HG03095 (cell line): ENCODE measurements around the gene ADIPOQ.
A peak's percentile ranks its signal among the peaks of the same experiment; 100 is the strongest.
"Not testable (repeated sequence)": the region's sequence is repeated elsewhere in the genome, so short reads cannot be mapped to it uniquely, and the experiment has no call there.

ENCODE experiments used
- ATAC-seq: cut with Tn5 transposase; IDR thresholded peaks from one replicate; pipeline ENCODE4 v1.9.1; 2021; ENCODE audit warnings: moderate library complexity; ENCODE audit not compliant: unreplicated experiment

The ADIPOQ gene

DNA sequence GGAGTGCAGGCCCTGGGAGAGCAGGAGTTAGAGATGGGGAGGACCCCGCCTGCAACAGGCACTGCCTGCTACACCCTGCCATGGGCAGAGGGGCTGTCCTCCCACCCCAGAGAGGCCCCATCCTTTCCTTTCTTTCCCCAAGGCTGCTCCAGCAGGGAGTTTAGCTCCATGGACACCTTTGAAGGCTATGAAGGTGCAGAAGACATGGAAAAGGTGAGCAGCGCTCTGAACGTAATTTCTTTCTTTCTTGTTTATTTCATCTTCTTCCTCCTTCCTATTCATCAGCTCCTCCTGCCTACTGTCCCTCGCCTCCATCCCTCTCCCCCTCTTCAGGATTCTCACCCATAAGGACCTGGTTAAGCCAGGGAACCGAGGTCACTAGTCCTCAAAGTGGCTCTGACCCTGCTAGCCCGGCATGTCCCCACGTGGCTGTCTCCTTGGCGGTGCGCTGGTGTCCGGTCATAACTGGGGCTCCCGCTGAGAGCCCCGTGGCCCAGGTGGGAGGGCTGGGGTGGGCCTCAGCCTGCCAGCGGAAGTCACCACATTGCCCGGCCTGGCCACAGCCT is 16.0 kb upstream of the ADIPOQ start:
- ATAC-seq, result no peak

DNA sequence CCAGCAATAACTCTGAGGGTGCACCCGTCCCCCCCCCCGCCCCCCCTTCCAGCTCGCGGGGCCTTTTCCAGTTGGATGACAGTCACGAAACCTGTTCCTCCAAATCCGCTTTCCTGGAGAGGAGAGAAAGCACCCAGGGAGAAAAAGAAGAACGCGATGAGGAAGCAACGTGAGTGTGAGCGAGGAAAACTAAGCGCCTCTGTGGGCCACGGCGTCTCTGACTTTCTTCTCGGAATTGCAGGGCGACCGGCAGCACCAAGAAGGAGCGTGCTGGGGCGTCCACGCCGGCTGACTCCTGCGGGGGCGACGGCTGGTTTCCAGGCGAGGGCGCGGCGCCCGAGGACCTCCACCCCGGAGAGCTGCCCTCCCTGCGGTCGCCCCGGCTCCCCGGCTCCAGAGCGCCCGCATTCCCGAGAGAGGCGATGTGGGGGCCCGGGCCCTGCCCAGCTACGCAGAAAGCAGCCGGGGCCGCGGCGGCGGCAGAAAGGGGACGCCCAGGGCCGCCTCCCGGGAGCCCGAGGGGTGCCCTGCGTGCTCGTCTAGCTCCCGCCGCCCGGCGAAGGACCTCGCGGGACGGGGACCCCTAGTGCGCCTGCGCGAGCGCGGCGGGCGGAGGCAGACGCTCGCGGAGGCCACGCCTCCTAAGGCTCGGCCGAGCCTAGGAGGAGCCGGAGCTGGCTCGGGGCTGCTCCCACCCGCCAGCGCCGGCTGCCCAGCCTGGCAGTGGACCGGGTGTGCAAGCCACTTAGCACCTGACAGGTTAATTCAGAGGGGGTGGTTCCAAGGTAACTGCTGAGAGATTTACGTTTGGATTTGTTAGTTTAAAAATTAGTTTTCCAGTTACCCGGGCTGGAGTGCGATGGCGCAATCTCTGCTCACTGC is 15.3 kb upstream of the ADIPOQ start:
- peak; percentile 91 for ATAC-seq

DNA sequence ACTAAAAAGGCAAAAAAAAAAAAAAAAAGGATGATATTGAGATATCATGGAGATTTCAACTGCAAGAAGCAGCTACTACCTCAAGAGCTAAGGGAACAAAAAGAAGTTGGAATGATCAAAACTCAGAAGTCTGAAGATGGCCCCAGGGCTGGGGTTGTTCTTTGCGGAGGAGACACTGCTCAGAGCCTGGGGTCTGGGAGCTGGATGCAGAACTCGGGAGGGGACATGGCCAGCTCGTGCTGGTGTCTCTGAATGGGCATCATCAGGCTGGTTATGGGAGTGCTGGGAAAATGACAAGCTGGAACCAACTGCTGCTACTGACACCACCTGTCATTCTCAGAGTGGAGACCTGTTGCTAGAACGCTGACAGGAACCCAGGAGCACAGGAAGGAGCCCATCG is 14.2 kb upstream of the ADIPOQ start:
- no peak for ATAC-seq

DNA sequence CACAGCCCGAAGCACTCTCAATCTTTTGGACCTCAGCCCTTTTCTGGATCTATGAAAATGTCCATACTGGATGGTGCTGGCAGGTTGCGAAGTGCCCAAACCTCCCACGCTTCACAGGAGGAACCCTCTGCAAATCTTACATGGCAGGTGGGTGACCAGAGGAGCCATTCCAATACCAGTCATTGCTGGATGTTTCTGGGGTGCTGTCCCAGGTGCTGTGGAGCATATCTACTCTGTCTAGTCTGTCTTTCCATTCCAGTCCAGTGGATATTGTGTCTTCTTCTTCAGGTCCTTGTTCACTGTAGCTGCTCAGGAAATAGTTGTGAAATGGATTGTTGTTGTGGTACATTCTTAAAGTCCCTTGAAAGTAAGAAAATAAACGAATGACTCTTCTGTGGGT is 10.7 kb upstream of the ADIPOQ start:
- no peak for ATAC-seq

DNA sequence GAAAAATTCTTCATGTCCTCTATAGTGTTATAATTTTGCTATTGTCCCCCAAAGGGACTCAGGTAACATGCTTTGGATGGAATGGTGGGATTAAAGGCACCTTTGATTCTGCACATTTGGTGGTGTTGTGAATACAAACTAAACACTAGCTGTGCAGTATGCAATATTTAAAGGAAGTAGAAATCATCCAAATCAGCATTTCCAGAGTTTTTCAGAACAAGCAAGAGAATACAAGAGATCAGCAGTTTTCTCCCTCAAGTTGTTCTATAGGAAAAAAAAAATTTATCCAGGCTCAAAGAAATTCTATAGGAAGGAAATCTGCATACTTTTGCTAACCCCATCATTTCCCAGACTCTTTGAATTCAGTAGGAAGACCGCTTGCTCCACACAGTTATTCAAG is 10.2 kb upstream of the ADIPOQ start:
- no peak for ATAC-seq

DNA sequence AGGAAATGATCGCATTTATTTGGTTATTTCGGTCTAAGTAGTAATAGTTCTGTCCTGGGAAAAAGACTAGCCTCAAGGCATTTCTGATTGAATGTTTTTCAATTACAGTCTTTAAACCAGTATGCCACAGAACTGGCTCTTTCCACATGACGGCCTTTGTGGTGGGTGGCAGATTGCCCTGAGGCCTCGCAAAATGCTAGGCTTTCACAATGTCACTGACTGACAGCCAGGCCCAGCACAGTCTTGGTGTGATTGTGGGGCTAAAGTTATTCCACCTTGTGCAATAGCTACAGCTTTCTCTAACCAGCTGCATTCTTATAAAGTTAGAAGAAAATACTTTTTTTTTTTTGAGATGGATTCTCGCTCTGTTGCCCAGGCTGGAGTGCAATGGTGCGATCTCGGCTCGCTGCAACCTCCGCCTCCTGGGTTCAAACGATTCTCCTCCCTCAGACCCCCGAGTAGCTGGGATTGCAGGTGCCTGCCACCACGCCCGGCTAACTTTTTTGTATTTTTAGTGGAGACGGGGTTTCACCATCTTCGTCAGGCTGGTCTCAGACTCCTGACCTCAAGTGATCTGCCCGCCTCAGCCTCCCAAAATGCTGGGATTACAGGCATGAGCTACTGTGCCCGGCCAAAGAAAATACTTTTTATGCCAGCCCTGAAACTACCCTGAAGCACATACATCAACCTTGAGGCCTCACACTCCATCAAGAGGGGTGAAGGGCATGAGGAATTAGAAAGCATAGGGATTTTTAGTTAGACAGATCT is 2.5 kb upstream of the ADIPOQ start:
- no peak for ATAC-seq

DNA sequence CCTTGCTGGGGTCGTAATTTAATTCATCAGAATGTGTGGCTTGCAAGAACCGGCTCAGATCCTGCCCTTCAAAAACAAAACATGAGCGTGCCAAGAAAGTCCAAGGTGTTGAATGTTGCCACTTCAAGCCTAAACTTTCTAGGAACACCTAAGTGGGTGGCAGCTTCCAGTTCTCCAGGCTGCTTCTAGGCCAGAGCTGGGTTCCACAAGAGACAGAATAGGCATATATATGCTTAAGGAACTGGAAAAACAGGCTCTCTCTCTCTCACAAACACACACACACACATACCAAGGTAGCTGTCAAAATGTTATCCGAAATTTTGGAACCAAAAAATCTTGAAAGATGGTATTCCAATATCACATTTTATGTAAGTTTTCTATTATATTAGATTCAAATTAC is 890 bp upstream of the ADIPOQ start:
- ATAC-seq, result no peak

DNA sequence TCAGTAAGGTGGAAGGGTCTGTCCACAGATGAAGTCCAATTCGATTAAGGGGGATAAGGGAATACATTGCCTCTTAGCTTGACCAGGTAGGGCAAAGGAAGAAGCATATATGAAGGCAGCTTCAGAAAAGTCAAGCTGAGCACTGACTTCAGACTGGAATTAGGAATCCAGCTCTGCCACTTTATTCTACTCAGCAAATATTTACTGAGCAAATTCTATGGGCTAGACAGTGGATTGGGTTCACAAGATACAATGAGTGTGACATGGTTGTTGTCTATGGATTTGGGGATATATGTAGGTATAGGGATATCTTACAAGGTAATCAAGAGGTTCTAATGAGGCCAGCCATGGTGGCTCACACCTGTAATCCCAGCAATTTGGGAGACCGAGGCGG is 526 bp downstream of the ADIPOQ start:
- ATAC-seq, result no peak

DNA sequence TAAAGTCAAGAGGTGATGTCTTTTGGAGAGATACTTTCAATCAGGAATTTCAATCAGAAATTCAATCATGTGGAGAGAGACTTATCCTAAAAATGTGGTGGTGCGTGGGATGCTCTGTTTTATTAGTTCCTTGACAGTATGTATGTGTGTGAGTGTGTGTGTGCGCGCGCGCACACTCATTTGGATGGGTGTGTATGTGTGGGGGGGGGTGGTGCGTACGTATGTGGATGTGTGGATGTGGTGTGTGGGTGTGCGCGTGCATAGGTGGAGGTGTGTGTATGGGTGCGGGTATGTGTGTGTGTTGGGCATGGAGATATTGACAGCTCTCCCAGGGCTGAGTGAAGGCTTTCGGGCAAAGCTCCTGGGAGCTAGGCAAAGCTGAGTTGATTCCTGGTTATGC is 2.4 kb downstream of the ADIPOQ start:
- no peak for ATAC-seq

DNA sequence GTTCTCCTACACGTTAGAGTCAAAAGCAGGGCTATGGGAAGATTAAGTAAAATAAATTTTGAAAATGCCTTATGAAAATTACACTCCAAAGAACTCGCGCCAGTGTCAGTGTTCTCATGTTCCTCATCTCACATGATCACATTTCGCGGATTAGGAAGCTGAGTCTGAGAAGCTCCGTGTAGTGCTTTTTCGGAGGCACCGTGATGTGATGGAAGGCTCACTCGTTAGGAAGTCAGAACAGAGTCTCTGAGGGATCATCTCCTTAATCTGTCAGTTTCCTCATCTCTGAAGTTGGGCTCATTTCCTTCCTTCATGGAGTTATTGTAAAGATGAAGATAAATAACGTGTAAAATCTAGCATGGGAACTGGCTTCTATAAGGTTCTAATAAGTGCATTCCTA is 3.2 kb downstream of the ADIPOQ start:
- no peak for ATAC-seq

DNA sequence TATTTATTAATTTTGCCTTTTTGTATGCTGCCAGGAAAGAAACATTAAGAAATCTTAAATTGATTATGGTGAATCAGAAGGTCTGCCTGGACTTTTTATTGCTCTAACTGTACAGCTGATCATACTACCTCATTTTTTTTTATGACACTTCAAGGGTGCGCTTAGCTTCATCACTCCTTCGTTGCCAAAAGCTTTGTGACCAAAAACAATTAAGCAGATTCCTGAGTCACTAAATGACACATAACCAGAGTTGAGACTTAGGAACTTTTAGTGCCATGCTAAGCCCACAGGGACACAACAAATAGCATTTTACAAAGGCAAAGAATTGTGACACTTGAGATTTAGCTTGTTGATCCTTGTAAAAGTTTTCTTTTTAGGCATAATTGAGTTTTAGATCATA is 4.9 kb downstream of the ADIPOQ start:
- no peak for ATAC-seq

DNA sequence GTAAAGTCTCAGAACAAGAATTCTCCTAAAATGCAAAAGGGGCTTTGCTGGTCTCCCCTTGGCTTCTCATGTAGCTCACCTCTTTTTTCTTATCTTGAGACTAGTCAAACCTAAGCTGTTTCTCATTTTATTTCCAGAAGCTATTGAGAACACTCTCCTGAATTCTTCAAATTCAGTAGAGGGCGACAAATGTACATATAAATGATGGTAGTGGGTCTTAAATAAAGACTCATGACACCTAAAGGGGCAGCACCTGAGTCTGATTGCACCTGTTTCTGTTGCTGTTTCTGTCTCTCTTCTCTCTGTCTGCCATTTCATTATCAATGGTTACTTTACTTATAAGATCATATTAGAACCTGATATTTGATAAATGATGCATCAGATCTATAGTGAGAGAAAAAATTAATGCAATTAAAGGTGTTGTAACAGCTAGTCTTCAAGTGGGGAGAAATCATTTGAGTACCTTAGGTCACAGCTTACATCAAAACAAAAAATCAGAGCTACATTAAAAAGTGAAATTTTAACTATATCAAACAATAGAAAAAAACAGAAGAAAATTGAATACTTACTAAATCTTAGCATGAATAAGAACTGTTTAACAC is 7.0 kb downstream of the ADIPOQ start:
- peak; percentile 82 for ATAC-seq

DNA sequence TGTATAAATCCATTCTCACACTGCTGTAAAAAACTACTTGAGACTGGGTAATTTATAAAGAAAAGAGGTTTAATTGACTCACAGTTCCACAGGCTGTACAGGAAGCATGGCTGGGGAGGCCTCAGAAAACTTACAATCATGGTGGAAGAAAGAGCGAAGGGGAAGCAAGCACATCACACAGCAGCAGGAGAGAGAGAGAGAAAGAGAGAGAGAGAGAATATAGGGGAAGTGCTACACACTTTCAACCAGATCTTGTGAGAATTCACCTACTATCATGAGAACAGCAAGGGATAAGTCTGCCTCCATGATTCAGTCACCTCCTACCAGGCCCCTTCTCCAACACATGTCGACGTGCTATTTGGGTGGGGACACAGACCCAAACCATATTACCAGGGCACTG is 9.3 kb downstream of the ADIPOQ start:
- ATAC-seq, result not testable (repeated sequence)

DNA sequence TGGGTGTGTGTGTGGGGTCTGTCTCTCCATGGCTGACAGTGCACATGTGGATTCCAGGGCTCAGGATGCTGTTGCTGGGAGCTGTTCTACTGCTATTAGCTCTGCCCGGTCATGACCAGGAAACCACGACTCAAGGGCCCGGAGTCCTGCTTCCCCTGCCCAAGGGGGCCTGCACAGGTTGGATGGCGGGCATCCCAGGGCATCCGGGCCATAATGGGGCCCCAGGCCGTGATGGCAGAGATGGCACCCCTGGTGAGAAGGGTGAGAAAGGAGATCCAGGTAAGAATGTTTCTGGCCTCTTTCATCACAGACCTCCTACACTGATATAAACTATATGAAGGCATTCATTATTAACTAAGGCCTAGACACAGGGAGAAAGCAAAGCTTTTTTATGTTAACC is 10.5 kb downstream of the ADIPOQ start:
- no peak for ATAC-seq

DNA sequence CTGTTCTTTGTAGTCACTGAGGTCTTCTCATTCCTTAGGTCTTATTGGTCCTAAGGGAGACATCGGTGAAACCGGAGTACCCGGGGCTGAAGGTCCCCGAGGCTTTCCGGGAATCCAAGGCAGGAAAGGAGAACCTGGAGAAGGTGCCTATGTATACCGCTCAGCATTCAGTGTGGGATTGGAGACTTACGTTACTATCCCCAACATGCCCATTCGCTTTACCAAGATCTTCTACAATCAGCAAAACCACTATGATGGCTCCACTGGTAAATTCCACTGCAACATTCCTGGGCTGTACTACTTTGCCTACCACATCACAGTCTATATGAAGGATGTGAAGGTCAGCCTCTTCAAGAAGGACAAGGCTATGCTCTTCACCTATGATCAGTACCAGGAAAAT is 11.6 kb downstream of the ADIPOQ start:
- no peak for ATAC-seq

DNA sequence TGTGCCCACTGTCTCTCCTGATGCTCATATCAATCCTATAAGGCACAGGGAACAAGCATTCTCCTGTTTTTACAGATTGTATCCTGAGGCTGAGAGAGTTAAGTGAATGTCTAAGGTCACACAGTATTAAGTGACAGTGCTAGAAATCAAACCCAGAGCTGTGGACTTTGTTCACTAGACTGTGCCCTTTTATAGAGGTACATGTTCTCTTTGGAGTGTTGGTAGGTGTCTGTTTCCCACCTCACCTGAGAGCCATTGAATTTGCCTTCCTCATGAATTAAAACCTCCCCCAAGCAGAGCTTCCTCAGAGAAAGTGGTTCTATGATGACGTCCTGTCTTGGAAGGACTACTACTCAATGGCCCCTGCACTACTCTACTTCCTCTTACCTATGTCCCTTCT is 12.4 kb downstream of the ADIPOQ start:
- ATAC-seq, result no peak

DNA sequence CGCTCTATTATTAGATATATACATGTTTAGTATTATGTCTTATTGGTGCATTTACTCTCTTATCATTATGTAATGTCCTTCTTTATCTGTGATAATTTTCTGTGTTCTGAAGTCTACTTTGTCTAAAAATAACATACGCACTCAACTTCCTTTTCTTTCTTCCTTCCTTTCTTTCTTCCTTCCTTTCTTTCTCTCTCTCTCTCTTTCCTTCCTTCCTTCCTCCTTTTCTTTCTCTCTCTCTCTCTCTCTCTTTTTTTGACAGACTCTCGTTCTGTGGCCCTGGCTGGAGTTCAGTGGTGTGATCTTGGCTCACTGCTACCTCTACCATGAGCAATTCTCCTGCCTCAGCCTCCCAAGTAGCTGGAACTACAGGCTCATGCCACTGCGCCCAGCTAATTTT is 15.2 kb downstream of the ADIPOQ start:
- no peak for ATAC-seq

DNA sequence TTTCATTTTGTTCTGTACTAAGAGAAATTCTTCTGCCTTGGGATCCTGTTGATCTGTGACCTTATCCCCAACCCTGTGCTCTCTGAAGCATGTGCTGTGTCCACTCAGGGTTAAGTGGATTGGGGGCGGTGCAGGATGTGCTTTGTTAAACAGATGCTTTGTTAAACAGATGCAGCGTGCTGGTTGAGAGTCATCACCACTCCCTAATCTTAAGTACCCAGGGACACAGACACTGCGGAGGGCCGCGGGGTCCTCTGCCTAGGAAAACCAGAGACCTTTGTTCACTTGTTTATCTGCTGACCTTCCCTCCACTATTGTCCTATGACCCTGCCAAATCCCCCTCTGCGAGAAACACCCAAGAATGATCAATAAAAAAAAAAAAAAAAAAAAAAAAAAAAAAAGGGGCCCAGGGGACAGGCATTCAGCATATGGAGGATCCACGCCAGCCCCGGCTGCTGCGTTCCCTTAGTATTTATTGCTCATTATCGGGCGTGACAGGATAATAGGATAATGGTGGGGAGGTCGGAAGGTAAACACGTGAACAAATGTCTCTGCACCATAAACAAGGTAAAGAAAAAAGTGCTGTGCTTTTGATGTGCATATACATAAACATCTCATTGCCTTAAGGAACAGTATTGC is 22.8 kb downstream of the ADIPOQ start:
- ATAC-seq, result not testable (repeated sequence)

DNA sequence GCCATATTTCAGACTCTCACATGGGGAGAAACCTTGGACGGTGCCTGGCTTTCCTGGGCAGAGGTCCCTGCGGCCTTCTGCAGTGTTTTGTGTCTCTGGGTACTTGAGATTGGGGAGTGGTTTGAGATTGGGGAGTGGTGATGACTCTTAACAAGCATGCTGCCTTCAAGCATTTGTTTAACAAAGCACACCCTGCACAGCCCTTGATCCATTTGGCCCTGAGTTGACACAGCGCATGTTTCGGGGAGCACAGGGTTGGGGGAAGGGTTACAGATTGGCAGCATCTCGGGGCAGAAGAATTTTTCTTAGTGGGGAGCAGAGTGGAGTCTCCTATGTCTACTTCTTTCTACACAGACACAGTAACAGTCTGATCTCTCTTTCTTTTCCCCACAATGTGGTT is 23.6 kb downstream of the ADIPOQ start:
- not testable (repeated sequence) for ATAC-seq

DNA sequence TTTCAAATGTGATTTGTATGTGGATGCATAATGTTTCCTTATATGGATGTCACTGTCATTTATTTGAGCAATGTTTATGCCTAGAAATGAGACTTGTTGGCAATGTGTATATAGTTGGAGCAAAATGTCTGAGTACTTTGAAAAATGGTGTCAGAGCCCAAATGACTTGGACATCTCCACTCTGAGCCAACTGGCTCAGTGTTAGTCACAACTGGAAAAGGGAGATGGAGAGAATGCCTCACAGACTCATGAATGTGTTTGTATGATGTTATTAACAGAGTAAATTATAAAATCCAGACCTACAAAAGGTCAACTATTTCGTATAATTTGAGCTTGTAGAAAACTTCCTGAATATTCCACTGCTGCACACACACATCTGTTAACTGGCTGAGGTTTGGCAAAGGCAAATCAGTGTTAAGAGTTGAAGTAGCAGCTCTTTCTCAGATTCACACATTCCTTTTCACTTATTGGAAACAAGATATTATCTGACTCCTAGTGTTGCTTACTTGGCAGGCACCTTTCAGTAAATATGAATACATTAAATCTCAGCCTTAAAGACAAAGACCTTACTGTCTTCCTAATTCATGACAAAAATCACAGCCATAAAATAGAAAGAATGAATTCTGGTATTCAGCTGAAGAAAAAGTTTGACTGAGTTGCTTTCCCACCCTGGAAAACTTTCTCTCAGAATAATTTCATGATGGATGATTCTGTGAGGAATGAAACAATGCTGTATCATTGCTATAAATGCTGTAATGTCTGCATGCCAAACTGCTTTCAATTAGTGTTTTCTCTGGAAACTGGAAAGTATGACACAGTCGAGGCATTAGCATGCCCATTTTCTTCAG is 27.0 kb downstream of the ADIPOQ start:
- ATAC-seq, result no peak
